CD4-positive, alpha-beta T cell treated with Interleukin-4 for 1 hour (primary cell): ENCODE measurements around the gene AKNA.

Experiments
- DNase-seq, 2 donors: peaks; one replicate each; pipeline ENCODE4 v3.0.0-alpha.2; 2020 to 2022

AKNA gene

DNA sequence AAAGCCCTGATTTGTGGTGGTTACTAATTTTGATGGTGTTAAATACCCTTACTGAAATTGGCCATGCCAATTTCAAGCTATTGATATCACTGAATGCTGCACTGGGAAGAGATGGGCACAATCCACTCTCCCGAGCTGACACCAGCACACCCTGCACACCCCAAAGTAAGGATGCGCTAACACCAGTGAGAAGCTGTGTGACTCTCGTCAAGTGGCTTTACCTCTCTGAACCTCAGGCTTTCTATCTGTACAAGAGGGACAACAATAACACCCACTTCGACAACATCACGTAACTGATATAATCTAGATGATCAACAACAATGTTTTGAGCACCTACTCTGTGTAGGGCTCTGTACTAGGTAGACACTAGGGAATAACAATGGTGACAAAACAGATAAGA lies 8.0 kb upstream of the AKNA start:
- no peak for DNase-seq

DNA sequence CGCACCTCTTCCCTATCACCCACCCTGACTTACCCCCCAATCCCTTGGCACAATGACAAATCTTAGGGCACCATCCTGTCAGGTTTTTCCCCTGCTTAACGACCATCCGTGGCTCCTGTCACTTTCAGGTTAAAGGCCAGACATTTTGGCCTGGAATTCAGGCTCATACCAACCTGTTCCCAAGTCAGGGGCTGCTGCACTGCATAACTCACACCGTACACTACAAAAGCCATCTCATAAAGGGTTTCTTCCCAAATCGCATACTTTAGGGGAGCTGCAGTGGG lies 7.5 kb upstream of the AKNA start:
- DNase-seq: no peak

DNA sequence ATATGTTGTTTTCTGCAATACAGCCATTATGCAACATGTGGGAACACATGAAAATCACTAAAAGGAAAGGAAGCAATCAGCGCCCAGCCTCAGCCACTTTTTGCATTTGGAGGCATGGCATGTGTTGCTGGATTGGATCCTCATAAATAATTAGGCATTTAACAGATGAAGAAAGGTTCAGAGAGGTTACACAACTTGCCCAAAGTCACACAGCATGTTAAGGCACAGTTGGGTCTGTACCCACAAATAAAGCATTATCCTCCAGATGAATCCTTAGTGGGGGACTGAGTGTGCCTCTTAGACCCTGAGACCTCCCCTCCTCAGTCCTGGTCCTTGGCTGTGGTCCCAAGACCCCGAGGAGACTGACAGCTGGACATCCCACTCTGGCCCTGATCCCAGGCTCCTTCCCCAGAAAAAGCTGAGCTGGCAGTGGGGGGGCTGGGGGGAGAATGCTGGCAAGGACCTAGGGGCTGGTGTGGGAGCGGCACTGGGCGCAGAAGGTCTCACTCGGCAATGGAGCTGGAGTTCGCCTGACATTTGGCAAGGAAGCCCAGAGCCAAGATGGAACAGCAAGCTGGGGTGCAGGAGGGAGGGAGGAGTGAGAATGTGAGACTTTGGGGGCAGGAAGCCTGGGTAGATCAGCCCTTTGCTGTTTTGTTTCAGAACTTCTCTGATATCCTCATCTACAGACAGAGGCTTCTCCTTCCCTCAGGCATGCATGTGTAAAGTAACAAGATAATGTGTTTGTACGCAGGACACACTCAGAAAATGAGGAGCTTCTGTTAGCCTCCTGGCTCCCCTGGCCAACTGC lies 6.9 kb upstream of the AKNA start:
- no peak for DNase-seq

DNA sequence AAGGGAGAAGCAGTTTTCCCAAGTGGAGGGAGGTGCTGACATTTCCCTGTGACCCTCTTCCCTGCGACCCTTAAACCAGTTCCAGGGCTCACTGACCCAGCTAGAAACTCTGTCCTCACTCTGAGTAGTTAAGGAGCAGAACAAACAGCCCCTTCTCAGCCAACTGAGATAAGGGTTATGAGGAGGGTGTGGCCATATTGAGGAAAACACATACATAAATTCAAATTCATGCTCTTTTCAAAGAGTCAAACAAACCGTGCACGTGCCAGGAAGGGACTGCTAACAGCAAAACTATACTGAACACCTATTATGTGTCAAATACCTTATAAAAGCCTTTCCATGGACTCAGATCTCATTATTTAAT lies 4.9 kb upstream of the AKNA start:
- DNase-seq: no peak

DNA sequence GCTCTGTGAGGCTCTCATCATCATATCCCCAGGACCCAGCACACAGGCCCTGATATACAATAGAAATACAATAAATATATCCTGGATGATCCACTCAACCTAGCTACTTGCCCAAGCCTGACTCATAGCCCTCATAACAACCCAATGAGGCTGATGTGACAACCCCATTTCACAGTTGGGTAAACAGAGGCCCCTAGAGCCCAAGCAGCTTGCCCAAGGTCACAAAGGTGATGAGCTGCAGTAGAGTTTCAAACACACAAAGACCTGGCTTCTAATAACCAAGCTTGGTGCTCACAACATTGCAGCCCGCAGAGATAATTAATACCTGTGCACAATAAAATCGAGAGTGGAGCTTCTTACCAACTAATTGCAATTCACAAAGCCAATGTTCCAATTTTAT lies 3.2 kb upstream of the AKNA start:
- DNase-seq: no peak

DNA sequence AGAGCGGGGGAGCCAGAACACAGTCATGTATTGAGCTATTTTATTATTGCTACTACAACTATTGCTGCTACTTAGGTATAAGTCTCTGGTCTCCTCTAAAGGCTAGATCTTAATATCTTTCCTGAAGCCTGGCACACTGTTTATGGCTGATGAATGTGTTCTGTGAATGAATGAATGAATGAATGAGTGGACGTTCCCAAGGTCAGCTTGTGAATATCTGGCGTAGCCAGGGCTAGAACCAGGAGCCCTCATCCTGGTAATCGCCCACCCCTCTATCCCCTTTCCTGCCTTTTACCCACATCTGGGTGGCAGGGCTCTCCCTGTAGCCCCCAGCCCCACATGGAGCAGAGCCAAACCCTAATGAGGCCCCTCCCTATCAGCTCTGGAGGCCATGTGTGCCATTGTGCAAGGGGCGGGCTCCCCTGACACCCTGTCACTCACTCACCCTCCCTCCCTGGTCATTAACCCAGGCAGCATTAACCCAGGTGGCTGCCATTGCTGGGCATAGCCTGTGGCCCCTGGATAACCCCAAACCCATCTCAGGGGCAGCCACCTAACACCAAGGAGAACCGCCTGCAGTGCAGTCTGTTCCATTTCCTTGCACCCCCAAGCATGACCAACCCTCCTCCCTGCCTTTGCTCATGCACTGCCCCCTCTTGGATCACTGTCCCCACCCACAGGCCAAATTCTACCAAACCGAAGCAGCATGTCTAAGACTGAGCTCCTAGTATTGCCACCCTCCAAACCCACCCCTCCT lies 2.0 kb upstream of the AKNA start:
- no peak for DNase-seq

DNA sequence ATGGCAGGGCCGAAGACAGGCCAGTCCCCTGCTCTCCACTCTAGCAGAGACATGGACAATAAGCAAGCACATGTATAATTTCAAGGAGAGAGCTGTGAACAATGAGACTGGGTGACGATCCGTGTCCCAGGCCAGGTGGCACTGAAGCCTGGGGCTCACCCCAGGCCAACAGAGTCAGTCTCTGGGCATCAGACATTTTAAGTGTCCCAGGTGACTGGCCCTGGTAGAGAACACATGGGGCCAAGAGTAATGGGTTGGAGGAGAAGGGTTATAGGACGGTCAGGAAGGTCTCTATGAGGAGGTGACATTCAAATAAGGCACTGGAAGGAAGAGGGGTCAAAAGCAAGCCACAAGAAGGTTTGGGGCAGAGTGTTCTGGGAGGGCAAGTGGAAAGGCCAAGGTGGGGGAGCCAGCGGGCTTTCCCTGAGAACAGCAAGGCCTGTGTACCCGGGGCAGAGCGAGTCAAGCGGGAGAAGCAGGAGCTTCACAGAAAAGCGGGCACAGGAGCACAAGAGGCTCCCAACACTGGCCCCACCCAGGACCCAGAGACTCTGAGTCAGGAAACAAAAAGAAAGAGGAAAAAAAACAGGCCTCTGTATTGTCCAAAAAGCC lies 1.1 kb upstream of the AKNA start:
- no peak for DNase-seq

DNA sequence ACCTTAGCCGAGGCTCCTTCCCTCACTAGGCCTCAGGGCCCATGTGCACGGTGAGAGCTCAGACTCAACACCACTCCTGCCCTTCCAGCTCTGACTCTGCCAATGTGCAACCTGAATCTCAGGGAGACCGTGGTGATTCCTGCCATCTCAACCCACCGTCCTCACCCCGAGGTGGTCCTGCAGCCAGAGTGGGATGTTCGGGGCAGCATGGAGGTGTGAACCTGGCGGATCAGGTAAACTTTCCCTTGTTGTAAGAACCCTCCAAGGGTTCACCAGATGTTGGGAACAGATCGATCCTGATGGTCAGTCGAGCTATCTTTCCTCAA lies 538 bp upstream of the AKNA start:
- no peak for DNase-seq

DNA sequence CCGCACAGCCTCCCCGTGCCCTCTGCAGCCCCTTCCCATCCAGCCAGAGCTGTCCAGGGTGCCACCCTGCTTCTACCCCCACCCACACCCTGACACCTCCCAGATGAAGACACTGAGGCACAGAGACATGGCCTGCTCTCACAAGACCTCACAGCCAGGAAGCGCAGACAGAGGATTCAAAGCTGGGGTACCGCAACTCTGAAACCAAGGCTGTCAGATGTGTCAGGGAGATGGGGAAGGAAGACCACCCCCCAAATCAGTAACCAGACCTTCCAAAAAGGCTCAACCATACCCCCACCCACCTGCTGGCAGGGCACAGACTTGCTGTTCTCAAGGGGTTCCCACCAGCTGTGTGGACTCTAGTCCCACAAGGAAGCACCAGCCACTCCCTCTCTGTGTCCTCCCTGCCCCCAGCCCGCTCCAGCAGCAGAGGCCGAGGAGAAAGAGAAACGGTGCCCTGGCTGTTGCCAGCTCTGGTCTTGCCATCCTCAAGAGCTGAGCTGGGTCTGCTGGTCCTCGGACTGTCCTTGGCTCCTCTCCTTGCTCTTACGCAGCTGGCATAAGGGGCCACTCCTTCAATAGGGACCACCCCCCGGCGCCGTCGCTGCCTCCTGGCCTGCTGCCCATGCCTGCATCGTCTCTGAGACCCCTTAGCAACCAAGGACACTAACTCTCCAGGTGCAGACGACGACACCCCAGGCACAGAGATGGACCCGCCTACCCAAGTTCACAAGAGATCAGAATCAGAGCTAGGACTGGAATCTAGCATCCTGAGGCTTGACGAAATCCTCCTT lies 699 bp downstream of the AKNA start:
- DNase-seq: no peak

DNA sequence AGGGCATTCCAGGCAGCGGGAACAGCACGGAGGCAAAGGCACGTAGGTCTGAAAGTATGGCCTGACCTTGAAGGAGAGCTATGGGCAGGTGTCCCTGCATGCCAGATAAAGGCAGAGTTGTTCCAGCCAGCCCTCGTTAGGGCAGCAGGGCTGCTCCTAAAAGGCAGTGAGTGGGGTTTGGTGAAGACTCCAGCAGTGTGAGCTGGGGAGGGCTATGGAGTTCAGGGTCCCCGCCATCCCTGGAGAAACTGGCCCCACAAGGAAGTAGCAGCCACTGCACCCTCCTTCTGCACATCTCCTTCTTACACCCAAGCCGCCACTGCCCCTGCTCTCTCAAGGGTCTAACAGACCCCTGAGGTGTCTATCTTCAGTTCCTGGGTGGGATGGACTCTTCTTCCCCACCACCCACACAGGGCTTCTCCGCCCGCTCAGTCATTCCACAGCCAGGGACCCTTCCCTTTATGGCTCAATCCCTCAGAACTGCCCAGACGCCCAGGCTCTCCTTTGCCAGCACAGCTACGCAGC lies 1.4 kb downstream of the AKNA start:
- DNase-seq: no peak

DNA sequence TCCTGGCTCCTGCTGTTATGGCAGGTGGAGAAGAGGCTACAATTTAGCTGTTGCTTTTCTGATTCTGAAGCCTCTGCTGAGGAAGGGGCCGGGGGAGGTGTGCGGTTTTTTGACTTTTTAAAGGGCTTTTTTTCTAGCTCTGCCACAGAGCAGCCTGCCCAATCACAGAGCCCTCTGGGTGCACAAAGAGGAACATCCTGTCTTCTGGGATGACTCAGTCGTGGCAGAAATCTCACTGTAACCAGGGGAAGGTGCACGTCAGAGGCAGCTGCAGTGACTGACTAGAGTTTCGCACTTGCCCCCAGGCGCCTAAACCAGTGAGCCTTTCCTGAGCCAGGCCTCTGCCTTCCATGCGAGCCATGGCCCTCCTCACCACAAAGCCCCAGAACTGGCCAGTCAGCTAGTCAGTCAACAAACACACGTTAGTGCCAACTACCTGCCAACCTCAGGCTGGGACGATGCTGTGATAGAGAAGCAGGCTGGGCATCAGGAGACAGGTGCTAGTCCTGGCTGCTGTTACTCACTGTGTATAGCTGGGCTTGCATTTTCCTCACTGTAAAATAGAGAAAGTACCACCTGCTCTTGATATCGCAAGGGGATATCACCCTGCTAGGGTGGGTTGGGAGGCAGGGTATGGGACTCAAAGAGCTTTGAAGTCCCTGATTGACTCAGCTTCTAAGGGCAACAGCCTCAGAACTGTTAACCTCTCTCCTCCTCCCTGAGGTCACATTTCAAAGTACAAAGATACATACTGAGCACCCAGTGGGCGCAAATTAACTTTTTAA lies 2.2 kb downstream of the AKNA start:
- DNase-seq: peak; percentile 93 to 94

DNA sequence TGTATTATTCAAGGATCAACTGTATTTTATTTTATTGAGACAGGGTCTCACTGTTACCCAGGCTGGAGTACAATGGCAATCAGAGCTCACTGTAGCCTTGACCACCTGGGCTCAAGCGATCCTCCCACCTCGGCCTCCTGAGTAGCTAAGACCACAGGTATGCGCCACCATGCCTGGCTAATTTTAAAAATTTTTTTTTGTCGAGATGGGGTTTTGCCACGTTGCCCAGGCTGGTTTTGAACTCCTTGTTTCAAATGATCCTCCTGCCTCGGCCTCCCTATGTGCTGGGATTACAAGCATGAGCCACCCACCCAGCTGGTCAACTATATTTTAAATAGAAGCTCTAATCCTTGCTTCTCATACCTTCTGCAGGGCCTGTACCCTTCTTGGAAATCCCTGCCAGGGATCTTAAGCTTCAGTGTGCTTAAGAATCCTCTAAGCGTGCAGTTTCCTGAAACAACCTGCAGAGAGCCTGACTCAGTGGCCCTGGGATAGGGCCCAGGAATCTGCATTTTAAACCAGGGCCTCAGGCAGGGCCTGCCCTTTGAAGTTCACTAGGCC lies 2.9 kb downstream of the AKNA start:
- no peak for DNase-seq

DNA sequence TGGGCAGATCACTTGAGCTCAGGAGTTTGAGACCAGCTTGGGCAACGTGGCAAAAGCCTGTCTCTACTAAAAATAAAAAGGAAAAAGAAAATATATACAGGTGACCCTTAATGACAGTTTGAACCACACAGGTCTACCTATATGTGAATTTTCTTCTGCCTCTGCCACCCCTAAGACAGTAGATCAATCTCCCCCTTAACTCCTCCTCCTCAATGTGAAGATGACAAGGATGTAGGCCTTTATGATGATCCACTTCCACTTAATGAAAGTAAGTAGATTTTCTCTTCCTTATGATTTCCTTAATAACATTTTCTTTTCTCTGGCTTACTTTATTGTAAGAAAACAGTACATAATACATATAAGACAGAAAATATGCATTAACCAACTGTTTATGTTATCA lies 3.4 kb downstream of the AKNA start:
- no peak for DNase-seq

DNA sequence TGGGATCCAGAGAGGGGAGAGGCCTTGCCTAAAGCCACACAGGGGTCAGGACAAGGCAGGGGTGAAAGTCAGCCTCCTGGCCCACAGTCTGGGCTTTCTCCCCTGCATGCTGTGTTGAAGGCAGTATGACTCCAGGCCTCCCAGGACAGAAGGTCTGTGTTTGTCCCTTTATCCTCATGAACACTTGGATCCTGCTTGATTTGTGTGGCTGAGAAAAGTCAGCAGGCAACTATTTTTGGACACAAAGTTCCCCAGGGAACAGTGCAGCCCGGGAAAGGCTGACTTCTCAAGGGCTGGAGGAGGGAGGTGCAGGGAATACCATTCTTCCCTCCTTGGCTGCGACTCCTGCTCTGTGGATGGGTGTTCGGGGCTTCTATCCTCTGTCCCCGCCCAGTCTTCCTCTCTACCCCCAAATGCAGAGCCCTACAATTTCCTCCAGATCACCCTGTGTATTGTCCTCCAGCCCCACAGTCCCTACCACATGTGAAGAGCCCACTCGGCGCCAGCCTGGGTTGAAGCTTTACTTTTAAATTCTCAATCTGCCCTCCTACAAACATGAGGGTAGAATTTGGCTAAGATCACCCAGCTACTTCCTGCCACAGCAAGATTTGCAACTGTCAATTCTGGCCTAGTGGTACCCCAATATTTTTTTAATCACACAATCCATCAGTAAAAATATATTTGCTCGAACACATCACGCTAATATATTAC lies 4.1 kb downstream of the AKNA start:
- no peak for DNase-seq

DNA sequence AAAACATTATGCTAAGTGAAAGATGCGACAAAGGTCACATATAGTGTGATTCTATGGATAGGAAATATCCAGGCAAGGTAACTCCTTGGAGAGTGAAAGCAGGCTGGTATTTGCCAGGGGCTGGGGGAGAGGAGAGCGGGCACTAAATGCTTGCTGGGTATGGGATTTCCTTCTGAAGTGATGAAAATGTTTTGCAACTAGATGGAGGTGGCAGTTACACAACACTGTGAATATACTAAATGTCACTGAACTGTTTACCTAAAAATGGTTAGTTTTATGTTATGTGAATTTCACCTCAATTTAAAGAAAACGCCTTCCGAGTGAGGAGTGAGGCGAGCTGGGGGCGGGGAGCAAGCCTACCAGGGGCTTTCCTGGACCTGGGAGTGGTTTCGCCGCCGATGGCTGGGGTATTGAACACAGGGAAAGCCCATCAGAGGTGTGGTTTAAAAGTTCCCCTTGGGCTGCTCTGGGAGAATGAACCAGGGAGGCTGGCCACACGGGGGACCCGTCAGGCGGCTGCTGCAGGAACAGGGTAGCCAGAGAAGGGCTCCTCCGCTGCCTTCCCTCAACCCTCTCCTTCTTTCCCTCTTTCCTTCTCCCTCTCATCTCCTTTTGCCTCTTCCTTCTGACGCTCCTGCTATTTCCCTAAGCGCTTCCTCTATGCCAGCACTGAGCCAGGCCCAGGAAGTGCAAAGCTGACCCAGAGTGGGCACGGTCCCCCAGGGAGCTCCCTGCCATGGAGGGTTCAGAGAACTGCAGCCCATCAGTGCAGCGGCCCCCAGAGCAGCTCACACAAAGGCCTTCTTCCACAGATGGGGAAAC lies 4.9 kb downstream of the AKNA start:
- peak; percentile 82 to 84 for DNase-seq

DNA sequence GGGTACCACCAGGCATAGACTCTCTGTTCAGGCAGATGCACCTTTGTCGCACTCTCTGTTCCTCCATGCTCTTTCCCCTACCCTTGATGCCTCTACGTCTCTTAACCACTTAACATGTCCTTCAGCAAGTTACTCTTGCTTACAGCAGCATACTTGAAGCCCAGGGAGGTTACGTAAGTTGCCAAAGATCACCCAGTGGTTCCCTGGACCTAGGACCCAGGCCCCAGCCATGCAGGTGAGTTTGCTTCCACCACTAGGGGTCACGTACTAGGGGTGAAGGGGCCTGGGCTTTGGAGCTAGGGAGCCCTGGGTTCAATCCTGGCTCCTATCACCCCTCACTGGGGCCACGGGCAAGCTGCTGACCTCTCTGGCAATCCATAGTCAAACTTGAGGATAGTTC lies 8.9 kb downstream of the AKNA start:
- DNase-seq: no peak

DNA sequence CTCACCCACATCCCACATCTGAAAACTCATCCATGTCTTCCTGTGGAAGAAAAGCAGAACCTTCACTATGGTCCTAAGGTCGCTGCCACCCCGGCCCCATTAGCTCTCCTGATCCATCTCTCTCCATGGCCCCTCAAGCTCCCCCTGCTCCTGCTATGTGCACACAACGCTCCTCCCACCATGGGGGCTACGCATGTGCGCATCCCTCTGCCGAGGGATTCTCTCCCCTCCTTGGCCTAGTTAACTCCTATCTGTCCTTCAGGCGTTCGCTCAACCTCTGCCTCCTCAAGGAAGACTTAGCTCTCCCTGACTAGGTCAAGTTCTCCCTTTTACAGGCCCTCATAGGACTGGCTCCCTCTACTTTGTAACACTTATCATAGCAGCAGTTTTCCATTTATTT lies 9.8 kb downstream of the AKNA start:
- no peak for DNase-seq

DNA sequence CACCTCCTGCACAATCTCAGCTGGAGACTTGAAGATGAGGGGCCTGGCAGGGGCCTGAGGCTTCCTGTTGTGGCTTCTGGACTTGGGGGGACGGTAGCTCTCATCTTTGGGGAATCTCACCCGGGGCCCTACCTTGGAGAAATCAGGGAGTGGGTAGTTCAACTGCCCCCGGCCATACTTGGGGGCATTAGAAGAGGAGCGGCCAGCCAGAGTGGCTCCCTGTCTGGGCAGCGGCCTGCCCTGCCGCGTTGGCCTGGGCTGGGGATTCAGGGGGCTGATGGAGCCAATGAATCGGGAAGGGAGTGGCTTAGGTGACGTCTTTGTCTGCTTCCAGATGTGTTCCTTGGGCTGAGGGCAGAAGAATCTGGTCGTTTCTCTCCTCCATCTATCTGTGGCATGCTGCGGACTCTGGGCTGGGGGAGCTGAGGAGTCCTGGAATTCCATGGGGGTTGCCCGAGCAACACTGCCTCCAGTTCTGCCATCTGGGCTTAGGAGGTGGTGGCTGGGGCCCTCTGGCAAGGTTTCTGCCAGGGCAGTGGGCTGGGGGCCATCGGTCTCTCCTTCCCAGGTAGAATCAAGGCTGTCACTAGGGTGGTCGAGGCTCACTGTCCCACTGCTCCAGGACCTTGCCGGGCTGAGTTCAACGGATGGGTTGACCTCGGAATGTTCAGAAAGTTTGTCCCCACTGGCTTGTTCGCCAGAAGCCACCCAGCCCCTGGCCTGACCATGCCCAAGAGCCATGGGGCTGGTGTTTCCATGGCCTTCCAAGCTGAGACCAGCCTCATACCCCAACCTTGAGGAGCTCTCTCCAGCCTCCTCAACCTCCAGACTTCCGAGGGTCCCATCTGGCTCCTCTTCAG lies 11.0 kb downstream of the AKNA start:
- no peak for DNase-seq

DNA sequence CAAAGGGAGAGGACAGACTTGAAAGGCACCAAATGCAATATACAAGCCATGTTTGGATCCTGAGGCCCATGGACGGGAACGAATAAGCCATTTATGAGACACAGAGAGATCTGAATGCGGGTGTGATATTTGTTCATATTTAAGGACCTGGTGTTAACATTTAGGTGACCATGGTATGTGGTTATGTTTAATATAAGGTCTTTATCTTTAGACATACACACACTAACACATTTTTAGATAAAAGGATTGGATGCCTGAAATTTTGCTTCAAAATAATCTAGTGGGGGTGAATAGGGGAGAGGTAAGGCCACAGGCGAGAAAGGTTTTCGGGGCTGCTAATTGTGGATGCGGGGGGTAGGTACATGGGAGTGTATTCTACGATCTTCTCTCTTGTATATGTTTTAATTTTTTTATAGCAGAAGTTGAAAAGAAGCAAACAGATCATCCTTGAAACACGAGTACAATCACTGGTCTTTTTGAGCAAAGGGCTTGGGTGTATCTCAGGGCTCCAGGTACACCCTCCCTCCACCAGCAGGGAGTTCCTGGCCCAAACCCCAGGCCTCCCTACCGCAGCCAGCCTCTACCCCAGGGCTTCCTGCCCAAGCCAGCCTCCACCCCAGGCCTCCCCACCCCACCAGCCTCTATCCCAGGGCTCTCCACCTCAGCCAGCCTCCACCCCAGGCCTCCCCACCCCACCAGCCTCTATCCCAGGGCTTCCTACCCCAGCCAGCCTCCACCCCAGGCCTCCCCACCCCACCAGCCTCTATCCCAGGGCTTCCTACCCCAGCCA lies 12.2 kb downstream of the AKNA start:
- no peak for DNase-seq
